Renal pelvis (tissue), 4 donors: ENCODE measurements around the gene HIF1A. TPM values are rescaled to one million over a fixed set of nuclear protein-coding genes. Genes with fewer than 3 reads are reported as not detected.
"Not testable (repeated sequence)": the region's sequence is repeated elsewhere in the genome, so short reads cannot be mapped to it uniquely, and the experiment has no call there.

Experiments
- DNase-seq: peaks from one replicate; pipeline ENCODE4 v3.0.0-alpha.2; 2013
- polyA plus RNA-seq, 3 donors: library from polyadenylated mRNA; unstranded; fragments of 120-200 nt; gene quantifications; one replicate each; pipeline ENCODE4 v1.2.1, GENCODE V29; 2013; ENCODE audit not compliant: insufficient read length in 3 of 3

Gene HIF1A
- polyA plus RNA-seq, 3 donors: 132 to 184 (median 150) TPM

DNA sequence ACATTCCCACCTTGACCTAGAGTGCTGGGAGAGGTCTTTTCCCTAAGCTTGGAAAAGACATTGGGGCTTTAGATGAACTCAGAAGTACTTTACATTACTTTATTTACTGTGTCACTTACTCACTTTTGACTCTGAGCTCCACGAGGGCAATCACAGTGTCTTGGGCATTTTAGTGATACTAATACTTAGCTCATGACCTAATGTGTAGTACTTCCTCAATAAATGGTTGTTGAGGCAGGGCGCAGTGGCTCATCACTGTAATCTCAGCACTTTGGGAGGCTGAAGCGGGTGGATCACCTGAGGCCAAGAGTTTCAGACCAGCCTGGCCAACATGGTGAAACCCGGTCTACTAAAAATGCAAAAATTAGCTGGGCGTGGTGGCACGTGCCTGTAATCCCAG lies 47.1 kb downstream of the HIF1A start:
- no peak for DNase-seq

DNA sequence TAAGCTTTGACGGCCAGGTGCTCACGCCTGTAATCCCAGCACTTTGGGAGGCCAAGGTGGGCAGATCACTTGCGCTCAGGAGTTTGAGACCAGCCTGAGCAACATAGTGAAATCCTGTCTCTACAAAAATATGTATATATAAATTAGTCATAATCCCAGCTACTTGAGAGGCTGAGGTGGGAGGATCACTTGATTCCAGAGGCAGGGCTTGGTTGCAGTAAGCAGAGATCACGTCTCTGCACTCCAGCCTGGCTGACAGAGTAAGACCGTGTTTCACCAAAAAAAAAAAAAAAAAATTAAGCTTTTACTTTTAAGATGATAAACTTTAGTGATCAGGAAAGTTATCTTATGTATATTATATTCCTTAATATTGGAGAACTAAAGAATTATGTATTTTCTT lies 48.9 kb downstream of the HIF1A start:
- no peak for DNase-seq

DNA sequence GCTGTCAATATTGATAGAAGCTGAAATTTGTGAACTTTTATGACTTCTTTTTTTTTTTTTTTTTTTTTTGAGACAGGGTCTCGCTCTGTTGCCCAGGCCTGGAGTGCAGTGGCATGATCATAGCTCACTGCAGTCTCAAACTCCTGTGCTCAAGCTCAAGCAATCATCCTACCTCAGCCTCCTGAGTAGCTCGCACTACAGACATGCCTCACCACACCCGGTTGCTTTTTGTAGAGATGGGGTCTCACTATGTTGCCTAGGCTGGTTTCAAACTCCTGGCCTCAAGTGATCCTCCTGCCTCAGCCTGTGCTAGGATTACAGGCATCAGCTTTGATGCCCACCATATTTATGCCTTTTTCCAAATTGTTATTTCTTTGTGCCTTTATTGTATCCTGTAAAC lies 51.0 kb downstream of the HIF1A start:
- DNase-seq: not testable (repeated sequence)

DNA sequence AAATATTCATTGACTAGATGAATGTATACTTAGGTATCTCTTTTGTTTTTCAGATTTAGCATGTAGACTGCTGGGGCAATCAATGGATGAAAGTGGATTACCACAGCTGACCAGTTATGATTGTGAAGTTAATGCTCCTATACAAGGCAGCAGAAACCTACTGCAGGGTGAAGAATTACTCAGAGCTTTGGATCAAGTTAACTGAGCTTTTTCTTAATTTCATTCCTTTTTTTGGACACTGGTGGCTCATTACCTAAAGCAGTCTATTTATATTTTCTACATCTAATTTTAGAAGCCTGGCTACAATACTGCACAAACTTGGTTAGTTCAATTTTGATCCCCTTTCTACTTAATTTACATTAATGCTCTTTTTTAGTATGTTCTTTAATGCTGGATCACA lies 51.6 kb downstream of the HIF1A start:
- DNase-seq: no peak

DNA sequence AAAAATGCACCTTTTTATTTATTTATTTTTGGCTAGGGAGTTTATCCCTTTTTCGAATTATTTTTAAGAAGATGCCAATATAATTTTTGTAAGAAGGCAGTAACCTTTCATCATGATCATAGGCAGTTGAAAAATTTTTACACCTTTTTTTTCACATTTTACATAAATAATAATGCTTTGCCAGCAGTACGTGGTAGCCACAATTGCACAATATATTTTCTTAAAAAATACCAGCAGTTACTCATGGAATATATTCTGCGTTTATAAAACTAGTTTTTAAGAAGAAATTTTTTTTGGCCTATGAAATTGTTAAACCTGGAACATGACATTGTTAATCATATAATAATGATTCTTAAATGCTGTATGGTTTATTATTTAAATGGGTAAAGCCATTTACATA lies 52.0 kb downstream of the HIF1A start:
- no peak for DNase-seq

DNA sequence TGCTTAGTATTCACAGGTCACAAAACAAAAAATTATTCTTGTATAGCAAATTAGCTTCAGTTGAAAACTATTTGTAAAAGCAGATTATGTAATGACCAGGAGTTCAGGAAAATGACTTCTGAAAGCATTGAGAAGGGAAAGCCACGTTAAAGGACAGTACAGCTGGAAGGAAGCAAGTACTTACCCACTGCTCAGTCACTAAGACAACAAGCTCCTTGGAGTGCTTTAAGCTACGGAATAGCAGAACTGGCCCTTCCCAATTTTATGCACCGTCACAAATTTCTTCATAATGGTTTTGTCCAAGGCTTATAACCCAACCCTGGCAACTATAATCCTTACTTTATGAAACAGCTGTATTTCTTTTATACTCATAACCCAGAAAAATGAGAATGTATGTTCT lies 54.0 kb downstream of the HIF1A start:
- no peak for DNase-seq

DNA sequence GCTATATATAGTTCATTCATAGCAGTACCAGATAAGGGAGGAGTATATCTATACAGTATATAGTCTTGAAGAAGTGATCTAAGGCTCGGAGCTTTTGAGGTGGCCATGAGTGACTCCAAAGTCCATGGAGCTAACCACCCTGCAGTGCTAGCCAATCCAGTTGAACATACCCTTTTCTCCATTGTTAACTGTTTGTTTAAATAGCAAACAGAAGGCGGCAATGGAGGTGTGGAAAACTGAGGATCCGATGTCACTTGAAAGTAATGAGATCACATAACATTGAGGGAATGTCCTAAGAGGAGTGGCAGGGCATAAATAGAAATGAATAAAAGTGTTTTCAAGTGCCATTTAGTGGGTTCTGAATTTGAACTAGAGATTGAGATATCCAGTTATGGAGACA lies 54.6 kb downstream of the HIF1A start:
- DNase-seq: no peak

DNA sequence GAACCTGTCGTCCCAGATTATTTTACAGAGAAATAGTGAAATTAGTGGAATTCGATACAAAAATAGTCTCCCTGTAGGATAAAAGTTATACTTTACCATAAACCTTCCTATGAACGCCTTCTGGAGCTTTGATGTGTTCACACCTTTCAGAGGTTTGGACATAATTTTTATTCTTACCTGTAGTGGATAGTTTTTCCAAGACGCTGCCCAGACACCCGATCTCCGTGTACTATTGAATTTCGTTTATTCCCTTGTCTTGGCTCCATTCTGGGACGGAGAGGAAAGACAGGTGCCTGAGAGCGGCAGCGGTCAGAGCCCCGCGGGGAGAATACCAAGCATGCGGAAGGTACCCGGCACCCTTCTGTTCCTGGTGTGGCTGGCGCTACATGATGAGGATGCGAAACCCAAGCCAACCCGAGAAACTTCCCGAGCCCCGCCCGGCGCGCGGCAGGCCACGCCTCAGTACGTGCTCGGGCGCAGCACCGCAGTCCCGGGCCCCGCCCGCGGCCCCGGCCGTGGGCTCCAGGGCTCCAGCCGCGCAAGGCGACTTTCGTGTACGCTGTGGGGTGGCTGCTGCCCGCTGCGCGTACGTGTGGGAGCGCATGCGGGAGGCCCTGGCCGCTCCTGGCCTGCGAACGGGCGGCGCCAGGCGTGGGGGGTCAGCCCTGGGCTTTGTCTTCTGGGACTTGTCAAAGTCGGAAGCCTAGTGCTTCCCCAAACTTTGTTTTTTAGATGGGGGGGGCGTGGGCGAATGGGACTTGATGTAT lies 55.6 kb downstream of the HIF1A start:
- peak; percentile 69 for DNase-seq

DNA sequence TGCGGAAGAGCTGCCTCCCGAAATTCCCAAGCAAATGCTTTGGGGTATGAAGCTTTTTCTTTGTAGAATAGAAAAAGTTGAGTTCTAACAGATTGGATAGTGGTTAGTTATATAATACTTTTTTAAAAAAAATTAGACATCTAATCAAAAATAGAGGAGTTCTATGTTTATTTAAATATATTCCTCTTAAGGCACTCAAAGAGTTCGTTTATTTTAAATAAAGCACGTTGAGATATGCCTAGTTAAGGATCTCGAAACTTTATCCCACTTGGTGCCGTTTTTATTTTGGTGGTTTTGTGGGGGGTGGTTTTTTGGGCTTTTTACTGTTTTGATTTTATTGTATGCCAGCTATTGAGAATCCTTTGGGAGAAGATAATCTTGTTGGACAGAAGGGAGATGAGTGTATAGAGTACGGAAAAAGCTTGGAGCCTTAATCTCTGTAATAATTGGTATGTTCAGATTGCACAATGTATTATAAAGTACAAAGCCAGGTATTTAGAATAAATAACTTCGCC lies 56.2 kb downstream of the HIF1A start:
- no peak for DNase-seq

DNA sequence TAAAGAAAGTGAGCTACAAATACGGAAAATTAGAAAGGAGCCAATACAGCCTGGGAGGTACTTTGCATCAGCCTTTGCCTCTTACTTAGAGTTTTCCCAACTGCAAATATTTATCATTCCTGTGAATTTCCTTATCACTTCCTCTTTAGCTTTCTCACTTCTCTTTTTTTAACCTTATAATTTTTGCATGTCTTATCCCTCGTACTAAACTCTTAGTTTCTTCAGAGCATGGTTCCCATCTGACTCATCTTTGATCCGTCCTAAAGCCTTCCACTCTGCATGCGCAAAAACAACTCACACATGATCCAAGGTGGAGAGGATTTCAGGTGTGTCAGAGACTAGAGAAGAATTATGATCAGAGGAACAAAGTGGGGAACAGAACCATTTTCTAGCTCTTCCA lies 57.3 kb downstream of the HIF1A start:
- no peak for DNase-seq

DNA sequence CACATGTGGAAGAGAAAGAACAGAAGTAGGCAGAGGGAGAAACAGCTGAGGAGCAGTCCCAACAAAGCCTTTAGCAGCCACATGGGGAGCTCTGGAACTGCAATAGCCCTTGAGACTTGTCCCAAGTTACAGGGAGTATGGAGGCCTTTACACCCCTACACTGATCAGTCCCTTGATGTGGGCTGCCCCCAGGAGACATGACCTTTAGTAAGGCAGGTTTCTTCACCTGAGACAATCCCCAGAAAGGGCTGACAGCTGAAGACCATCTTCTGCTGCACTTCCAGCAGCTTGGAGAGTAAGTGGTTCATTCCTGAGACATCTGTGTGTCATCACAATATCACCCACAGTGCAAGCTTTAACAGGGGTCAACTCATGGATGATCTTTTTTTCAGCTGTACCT lies 58.3 kb downstream of the HIF1A start:
- no peak for DNase-seq

DNA sequence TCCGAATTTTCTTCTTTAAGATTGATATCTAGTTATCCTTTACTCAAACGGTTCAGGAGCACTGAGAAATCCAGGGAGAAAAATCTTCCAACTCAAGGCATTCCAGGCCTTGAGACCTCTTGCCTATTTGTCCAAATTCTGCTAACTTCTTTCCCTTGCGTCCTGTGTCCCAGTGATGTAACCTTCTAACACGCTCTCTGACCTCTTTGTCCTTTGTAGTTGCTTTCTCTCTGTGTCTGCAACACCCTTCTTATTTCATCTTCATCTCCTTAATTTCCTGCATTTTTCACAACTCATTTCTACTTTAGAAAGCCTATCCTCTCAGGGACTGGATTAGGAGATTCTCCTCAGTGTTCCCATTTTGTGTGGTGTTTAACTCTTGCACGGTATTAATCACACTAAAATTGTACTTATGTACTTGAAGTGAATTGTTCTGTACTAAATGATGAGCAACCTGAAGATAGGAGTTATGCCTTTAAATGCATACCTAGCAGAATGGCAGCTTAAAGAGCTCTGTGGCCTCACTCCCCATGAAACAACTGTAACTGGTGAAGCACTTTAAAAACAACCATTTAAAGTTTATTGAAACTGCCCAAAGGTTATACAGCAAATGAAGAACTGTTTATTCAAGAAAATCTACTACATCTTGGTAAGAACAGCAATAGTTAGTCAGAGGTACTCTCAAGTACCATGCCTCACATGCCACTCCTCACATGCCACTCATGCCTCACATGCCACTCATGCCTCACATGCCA lies 59.5 kb downstream of the HIF1A start:
- DNase-seq: no peak

DNA sequence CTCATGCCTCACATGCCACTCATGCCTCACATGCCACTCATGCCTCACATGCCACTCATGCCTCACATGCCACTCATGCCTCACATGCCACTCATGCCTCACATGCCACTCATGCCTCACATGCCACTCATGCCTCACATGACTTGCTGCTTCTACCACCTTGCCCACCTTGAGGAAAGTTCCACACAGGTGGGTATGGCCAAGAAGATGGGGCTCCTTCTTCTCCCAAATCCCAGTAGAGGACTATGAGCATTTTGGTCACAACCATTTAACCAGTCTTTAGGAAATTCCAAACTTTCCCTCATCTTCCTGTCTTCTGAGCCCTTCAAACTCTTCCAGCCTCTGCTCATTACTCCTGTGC lies 60.0 kb downstream of the HIF1A start:
- DNase-seq: not testable (repeated sequence)

DNA sequence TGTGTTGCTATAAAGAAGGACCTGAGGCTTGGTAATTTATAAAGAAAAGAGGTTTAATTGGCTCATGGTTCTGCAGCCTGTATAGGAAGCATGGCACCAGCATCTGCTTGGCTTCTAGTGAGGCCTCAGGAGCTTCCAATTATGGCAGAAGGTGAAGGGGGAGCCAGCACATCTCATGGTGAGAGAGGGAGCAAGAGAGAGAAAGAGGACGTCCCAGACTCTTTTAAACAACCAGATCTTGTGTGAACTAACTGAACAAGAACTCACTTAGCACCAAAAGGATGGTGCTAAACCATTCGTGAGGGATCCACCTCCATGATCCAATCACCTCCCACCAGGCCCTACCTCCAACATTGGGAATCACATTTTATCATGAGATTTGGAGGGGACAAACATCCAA lies 60.8 kb downstream of the HIF1A start:
- no peak for DNase-seq

DNA sequence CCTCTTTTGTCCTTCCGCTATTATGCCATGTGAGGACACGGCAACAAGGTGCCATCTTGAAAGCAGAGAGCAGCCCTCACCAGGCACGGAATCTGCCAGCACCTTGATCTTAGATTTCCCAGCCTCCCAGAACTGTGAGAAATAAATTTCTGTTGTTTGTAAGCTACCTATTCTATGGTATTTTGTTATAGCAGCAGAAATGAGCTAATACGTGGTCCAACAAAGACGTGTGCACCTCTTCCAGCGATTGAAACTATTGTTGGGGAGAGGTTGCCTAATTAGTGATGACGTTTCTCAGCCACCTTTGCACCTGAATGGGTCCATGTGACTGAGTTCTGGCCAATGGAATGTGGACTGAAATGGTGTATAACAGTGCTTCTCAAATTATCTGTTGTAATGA lies 64.6 kb downstream of the HIF1A start:
- DNase-seq: no peak

DNA sequence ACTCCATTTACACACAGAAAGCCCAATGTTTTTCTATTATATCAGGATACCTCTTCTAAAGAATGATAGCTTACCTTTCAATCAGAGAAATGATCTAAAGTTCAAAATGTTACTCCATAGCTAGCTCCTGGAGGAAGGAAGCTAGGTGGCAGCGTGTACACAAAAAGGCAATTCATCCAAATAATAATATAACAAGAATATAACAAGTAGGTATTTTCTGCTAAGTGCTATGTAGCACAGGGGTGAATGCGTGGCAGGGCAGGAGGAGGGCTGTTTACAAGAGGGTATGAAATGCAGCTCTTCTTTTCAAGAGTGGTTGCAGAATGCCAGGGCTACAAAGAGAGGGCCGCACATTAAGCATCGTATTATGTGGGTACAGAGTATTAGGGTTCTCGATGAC lies 66.2 kb downstream of the HIF1A start:
- no peak for DNase-seq

DNA sequence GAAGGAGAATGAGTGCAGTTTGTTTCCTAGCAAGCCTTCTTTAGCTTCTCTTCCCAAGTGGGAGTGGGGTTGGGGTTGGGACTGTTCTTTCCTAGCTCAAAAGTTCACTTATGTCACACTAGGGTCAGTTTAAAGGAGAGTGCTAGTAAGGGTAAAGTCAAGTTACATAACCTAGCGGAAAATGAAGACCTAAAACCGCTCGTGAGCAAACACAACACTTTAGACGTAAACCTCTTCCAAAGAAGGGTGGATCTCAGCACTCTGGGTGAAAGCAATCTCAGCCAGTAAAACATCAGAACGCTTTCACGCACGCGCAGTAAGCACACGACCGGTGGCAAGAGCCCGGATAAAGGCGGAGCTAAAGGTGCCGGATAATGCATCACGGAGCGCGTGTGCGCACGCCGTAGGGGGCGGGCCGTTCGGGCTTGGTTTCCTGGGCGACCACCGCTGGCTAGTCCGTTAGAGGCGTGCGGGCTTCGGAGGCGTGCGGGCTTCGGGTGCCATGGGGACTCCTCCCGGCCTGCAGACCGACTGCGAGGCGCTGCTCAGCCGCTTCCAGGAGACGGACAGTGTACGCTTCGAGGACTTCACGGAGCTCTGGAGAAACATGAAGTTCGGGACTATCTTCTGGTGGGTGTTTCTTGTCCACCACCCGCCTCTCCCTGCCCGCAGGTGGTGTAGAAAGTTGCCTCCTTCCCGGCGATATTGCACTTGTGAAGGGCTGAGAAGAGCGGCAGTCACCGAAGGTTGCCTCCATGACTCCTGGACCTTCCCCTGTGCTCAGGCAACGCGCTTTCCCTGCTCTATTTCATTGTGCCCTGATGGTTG lies 66.9 kb downstream of the HIF1A start, which contains the start of gene SNAPC1:
TSS of gene SNAPC1 (plus strand) at position 462 of the 828 bp plus-strand sequence. CDS start at position 503, 41 bp downstream.
- peak; percentile 99 for DNase-seq

DNA sequence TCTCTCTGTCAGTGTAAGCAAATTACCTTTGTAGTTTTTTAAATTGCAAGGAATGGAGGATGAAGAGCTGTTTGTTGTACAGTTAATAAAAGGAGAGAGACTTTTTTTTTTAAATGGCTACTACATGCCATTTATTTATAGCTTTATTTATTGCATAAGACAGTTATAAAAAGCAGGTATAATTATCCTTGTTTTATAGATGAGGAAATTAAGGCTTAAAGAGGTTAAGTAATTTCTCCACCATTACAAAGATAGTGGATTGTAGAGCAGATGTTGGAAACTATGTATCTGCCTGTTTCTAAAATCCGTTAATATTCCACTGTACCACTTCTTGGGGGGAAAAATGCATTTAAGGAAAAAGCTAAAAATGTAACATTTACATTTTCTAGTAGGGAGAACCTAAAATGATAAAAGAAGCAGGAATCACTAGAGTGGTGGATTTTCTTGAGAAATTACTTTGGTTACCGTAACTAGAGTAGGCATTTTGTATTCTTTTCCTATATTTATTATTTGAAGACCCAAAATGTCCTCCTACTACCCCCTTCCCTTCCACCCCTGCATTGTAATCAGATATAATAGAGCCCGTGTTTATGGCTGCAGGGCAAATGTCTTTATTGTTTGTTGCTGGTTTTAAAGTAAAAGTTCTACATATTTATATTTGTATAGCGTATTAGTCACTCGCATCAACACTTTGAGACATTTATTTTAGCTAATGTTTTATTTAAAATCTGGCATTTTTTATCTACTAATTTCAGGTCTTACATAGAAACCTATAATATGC lies 69.2 kb downstream of the HIF1A start:
- DNase-seq: no peak

DNA sequence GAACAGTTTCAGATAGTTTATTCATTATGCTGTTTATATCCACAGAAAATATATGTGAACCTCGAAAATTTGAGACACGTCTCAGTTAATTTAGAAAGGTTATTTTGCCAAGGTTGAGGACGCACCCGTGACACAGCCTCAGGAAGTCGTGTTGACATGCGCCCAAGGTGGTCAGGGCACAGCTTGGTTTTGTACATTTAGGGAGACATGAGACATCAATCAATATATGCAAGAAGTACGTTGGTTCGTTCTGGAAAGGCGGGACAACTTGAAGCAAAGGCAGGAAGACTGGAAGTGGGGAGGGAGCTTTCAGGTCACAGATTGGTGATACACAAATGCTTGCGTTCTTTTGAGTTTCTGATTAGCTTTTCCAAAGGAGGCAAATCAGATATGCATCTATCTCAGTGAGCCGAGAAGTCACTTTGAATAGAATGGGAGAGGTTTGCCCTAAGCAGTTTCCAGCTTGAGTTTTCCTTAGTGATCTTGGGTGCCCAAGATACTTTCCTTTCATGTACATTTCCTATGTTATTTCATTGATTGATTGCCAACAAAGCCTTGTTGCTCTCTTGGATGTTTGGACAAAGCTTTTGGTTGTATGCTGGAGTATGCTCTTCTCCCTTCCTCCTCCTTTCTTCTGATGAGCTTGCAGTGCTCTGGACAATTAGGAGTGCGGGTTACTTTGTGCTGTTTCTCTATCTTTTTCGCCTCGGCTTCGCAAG lies 70.1 kb downstream of the HIF1A start:
- DNase-seq: no peak

DNA sequence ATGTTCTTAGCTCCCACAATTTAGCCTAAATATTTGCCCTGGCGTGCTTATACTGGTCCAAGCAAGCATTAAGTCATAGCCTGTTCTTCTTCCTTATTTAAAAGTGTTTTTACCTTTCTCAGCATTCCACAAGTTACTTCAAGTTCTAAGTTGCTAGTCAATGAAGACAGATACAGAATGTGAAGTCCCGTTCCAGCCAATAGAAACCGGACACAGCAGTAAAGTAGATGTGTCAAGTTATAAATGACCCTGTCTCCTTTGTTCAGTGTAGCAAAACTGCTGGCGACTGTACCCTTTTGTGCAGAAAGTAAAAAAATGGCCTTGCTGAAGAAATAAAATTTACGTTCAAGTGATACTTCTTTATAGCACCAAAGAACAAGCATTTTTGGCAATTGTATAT lies 70.8 kb downstream of the HIF1A start:
- DNase-seq: no peak

DNA sequence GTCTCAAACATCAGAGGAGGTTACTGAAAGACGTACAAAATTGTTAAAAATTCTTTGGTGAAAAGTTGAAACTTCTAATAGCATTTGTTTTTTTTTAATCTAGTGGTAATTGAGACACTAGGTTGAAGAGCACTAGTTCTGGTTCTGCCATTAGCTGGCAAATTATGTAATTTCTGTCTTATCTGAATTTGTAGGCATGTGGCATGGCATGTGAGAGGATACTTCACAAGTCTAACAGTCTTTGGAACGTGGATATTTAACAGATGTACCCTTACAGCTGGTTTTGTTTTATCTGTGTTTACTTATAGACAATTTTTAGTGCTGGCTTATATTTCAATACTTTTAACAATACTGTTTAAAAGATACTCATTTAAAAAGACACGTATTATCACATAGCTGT lies 72.9 kb downstream of the HIF1A start:
- DNase-seq: no peak
